ENCODE measurements around the gene GNA12.

GNA12 gene

GRCh38 chr7:2691011-2691707 is 152.9 kb downstream of the GNA12 start:
- TF ChIP-seq, protein P1, sequence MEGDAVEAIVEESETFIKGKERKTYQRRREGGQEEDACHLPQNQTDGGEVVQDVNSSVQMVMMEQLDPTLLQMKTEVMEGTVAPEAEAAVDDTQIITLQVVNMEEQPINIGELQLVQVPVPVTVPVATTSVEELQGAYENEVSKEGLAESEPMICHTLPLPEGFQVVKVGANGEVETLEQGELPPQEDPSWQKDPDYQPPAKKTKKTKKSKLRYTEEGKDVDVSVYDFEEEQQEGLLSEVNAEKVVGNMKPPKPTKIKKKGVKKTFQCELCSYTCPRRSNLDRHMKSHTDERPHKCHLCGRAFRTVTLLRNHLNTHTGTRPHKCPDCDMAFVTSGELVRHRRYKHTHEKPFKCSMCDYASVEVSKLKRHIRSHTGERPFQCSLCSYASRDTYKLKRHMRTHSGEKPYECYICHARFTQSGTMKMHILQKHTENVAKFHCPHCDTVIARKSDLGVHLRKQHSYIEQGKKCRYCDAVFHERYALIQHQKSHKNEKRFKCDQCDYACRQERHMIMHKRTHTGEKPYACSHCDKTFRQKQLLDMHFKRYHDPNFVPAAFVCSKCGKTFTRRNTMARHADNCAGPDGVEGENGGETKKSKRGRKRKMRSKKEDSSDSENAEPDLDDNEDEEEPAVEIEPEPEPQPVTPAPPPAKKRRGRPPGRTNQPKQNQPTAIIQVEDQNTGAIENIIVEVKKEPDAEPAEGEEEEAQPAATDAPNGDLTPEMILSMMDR (IDR thresholded peaks at IDR 0.05; ENCODE audit: low read depth, low read length) = no peak
- H3K27me3 ChIP-seq = peaks cover 30% of the 10 kb centered on the region

DNA sequence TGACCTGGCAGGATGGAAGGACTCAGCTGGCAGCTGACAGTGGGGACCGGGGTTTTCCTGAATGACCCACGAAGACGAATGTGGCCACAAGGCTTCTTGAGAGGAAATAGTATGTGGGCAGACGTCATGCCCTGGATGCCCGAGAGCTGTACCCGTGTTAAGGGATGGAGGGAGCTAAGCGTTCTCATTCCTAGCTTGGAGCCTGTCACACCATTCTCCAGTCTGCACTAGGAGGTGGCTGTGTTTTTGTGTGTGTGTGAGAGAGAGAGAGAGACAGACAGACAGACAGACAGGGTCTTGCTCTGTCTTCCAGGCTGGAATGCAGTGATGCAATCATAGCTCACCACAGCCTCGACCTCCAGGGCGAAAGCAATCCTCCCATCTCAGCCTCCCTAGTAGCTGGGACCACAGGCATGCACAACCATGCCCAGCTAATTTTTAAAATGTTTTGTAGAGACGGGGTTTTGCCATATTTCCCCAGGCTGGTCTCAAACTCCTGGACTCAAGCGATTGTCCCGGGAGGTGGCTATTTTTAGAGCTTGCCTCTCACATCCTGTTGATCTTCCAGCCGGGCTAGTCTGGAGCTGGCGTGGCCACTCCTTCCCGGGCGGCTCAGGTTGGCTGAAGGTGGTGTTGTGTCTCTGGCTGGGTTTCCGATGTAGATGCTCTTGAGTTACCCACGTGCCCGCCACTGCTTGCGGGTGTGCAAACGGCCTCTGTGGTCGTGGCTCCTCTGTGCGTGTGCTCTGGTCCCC is 154.0 kb downstream of the GNA12 start:
- no peaks in the 10 kb centered on the region for H3K9me3 ChIP-seq
- DNase-seq = no peak
- no peaks in the 10 kb centered on the region for H3K4me1 ChIP-seq
- no peak overlapping the region for H3K4me3 ChIP-seq (ENCODE audit: low read depth, low read length)
- H3K36me3 ChIP-seq = no peaks in the 10 kb centered on the region
- H3K27me3 ChIP-seq = peaks cover 30% of the 10 kb centered on the region
- TF ChIP-seq, protein P1 (IDR thresholded peaks at IDR 0.05; ENCODE audit: low read depth, low read length) = no peak

More at GRCh38 chr7:2691011-2691707, 152.9 kb downstream of the GNA12 start:
- Histone ChIP-seq H3K9me3 (no peaks in the 10 kb centered on the region), H3K36me3 (no peaks in the 10 kb centered on the region), H3K4me1 (no peaks in the 10 kb centered on the region), H3K4me3 (ENCODE audit: low read depth, low read length) (no peak overlapping the region)
- no peak for DNase-seq

- no peaks in the 10 kb centered on the region for H3K9me3 ChIP-seq
- no peak for DNase-seq
- H3K4me3 ChIP-seq (ENCODE audit: low read depth, low read length) = no peak overlapping the region
- peaks cover 30% of the 10 kb centered on the region for H3K27me3 ChIP-seq
- TF ChIP-seq, protein P1 (IDR thresholded peaks at IDR 0.05; ENCODE audit: low read depth, low read length) = no peak
- H3K4me1 ChIP-seq = no peaks in the 10 kb centered on the region
- H3K36me3 ChIP-seq = no peaks in the 10 kb centered on the region
These were observed 154.7 kb downstream of the GNA12 start for GRCh38 chr7:2689343-2689847.

DNA sequence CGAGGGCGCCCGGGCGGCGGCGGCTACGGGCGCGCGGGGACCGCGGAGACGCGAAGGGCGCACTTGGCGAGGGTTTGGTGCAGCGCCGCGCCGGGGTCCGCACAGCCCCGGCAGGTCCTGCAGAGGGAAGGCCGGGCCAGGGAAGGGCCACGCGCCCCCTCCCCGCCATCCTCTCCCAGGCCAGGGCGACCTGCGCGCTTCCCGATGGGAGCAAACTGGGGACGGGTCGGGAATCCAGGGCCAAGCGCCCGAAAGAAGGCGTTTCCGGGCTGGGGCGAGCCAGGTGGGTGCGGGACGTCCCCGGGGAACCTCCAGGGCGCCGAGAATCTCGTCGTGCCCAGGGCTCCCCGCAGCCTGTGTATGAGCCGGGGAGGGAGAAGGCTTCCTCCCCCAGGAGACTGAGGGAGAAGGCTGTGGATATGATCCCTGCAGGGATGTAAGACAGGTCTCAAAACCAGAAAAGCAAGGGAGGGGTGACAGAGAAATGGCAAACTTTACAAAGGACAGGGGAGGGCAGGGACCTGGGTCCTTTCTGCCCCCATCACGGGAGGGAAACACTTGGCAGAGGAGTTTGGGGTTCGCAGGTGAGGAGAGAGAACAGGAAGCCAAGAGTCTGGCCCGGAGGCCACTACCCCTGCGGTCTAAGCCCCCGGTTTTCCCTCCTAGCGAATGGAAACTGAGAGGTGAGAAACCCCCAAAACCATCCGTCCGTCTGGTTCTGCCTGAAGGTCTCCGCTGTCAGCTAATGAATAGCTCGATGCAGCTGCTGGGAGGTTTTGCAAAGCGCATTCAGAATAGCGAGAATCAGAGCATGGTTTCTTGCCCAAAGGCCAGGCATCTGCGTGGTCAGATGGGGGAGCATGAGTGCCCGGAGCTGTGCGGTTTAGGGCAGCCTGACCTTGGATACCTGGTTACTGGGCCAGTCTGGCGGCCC is 155.4 kb downstream of the GNA12 start:
- Histone ChIP-seq H3K4me1 (no peaks in the 10 kb centered on the region), H3K27me3 (peaks cover 30% of the 10 kb centered on the region), H3K9me3 (no peaks in the 10 kb centered on the region), H3K36me3 (no peaks in the 10 kb centered on the region), H3K4me3 (ENCODE audit: low read depth, low read length) (no peak overlapping the region)
- no peak for DNase-seq
- TF ChIP-seq, protein P1 (IDR thresholded peaks at IDR 0.05; ENCODE audit: low read depth, low read length) = no peak

DNA sequence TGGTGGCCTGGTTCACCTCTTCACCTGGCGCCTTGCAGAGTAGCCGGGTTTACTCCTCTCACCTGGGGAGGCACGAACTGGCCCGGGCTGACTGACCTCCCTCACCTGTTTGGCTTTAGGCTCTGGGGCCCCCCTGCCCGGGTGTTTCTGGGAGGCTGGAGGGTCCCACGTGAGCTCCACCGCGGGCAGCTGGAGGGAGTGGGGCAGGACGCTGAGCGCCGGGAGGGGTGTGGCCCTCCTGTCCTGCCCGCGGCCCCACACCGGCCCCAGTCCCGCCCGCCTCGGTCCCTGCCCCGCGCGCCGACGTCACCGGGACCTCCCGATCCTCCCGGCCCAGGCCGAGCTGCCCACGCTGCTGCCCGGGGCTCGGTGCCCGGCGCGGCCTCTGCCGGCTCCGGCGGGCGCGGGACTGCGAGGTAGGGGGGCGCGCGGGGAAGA is 156.2 kb downstream of the GNA12 start, which contains the start of gene AMZ1:
Gene AMZ1, plus strand, starts transcription at position 322 of the 438 bp plus-strand sequence. CDS start 12,250 bp downstream, outside the sequence.
- H3K27me3 ChIP-seq = peaks cover 30% of the 10 kb centered on the region
- DNase-seq = no peak

More for the DNA sequence above, 156.2 kb downstream of the GNA12 start, which contains the start of gene AMZ1:
- TF ChIP-seq, protein P1 (IDR thresholded peaks at IDR 0.05; ENCODE audit: low read depth, low read length) = no peak
- no peaks in the 10 kb centered on the region for H3K4me1 ChIP-seq
- H3K9me3 ChIP-seq = no peaks in the 10 kb centered on the region
- no peak within 1 kb of the TSS for H3K4me3 ChIP-seq (ENCODE audit: low read depth, low read length)
- no peaks in the 10 kb centered on the region for H3K36me3 ChIP-seq

All from BE2C (cell line).